Astrocyte of the spinal cord (primary cell): ENCODE data around the gene AHI1.
"Not testable (repeated sequence)": the region's sequence is repeated elsewhere in the genome, so short reads cannot be mapped to it uniquely, and the experiment has no call there.

Experiments
- DNase-seq: peaks from one replicate; pipeline ENCODE4 v3.0.0; 2011; ENCODE audit warnings: low read depth, low spot score
- H3K4me3 ChIP-seq: 2 replicates; pipeline ENCODE4 v1.5.1; 2011; ENCODE audit warnings: low read depth, mild to moderate bottlenecking, low read length, moderate library complexity
- CTCF ChIP-seq: IDR thresholded peaks from 2 replicates; pipeline ENCODE4 v1.5.1; 2012; ENCODE audit warnings: low read depth, mild to moderate bottlenecking, low read length, inconsistent platforms
- in situ Hi-C: cut with HindIII; loops from 2 replicates; pipeline ENCODE4 v1.10.0; 2017; ENCODE audit warnings: low sequenced_read_pairs

The AHI1 gene

GRCh38 chr6:135379647-135380046, 117.9 kb downstream of the AHI1 start:
- DNase-seq: no peak
- in situ Hi-C loops: no loop called here
- no peak for TF ChIP-seq CTCF
- no peak overlapping the region for H3K4me3 ChIP-seq

GRCh38 chr6:135372758-135373157, 124.8 kb downstream of the AHI1 start:
- no peak for TF ChIP-seq CTCF
- in situ Hi-C loops: no loop called here
- H3K4me3 ChIP-seq: no peak overlapping the region
- peak; percentile 44 for DNase-seq

GRCh38 chr6:135363622-135364021, 133.9 kb downstream of the AHI1 start:
- in situ Hi-C loops, DNase-seq, H3K4me3 ChIP-seq: not testable (repeated sequence)

GRCh38 chr6:135362124-135362523, 135.4 kb downstream of the AHI1 start:
- in situ Hi-C loops: no loop called here
- DNase-seq: no peak
- no peak for TF ChIP-seq CTCF
- H3K4me3 ChIP-seq: no peak overlapping the region

- no peak for DNase-seq
- no peak overlapping the region for H3K4me3 ChIP-seq
- in situ Hi-C loops: no loop called here
- no peak for TF ChIP-seq CTCF
Measured at GRCh38 chr6:135360222-135360621, 137.3 kb downstream of the AHI1 start.

- peak; percentile 58 for DNase-seq
Measured at GRCh38 chr6:135358985-135359384, 138.6 kb downstream of the AHI1 start.

GRCh38 chr6:135358251-135358821, 139.2 kb downstream of the AHI1 start:
- H3K4me3 ChIP-seq: no peak overlapping the region
- no peak for TF ChIP-seq CTCF
- peak; percentile 95 for DNase-seq
- in situ Hi-C loops: no loop called here

More at GRCh38 chr6:135358985-135359384, 138.6 kb downstream of the AHI1 start:
- no peak overlapping the region for H3K4me3 ChIP-seq
- in situ Hi-C loops: no loop called here
- no peak for TF ChIP-seq CTCF
